ENCODE measurements around the gene UCK2. TPM values are rescaled to one million over a fixed set of nuclear protein-coding genes. Genes with fewer than 3 reads are reported as not detected.

UCK2 gene
- total and polyA plus RNA-seq, 2 of the 8 experiments (the other 6 are each of a cell fraction or from before 2014, with no cell fraction given) = 103 to 109 TPM

- TF ChIP-seq HDAC2 (IDR thresholded peaks at IDR 0.05; ENCODE audit: borderline replicate concordance in 1 of 2, low read depth in 2 of 2, low read length in 2 of 2) = no peak
- no peak for TF ChIP-seq BACH1 (IDR thresholded peaks at IDR 0.05; ENCODE audit: low read length)
- TF ChIP-seq TBP (IDR thresholded peaks at IDR 0.05; ENCODE audit: low read depth, low read length) = no peak
Measured at GRCh38 chr1:165861911-165862310, 34.5 kb downstream of the UCK2 start (continued).

Data from H1 (cell line).